ENCODE data around the gene FBXL19.

FBXL19 gene

GRCh38 chr16:30903596-30903995, 19.8 kb upstream of the FBXL19 start:
- TF ChIP-seq ZFX (IDR thresholded peaks at IDR 0.05) (no peak), CTCF (conservative IDR thresholded peaks at IDR 0.05) (no peak)
- H3K27ac ChIP-seq, result no peak overlapping the region

GRCh38 chr16:30904114-30904780, 19.1 kb upstream of the FBXL19 start:
- TF ChIP-seq CTCF (conservative IDR thresholded peaks at IDR 0.05), result no peak
- no peak for TF ChIP-seq ZFX (IDR thresholded peaks at IDR 0.05)
- H3K27ac ChIP-seq, result no peak overlapping the region

GRCh38 chr16:30907064-30907463, 16.3 kb upstream of the FBXL19 start:
- no peak overlapping the region for H3K27ac ChIP-seq
- TF ChIP-seq CTCF (conservative IDR thresholded peaks at IDR 0.05) (no peak), ZFX (IDR thresholded peaks at IDR 0.05) (no peak)

- TF ChIP-seq CTCF (conservative IDR thresholded peaks at IDR 0.05) (no peak), ZFX (IDR thresholded peaks at IDR 0.05) (no peak)
- no peak overlapping the region for H3K27ac ChIP-seq
Observed at GRCh38 chr16:30910427-30911029, 12.8 kb upstream of the FBXL19 start.

GRCh38 chr16:30912794-30913412, 10.5 kb upstream of the FBXL19 start:
- no peak overlapping the region for H3K27ac ChIP-seq
- TF ChIP-seq CTCF (conservative IDR thresholded peaks at IDR 0.05) (no peak), ZFX (IDR thresholded peaks at IDR 0.05) (no peak)

GRCh38 chr16:30914830-30915229, 8.5 kb upstream of the FBXL19 start:
- no peak overlapping the region for H3K27ac ChIP-seq
- no peak for TF ChIP-seq ZFX (IDR thresholded peaks at IDR 0.05)
- TF ChIP-seq CTCF (conservative IDR thresholded peaks at IDR 0.05), result no peak

GRCh38 chr16:30918614-30919013, 4.8 kb upstream of the FBXL19 start:
- no peak overlapping the region for H3K27ac ChIP-seq
- no peak for TF ChIP-seq ZFX (IDR thresholded peaks at IDR 0.05)
- no peak for TF ChIP-seq CTCF (conservative IDR thresholded peaks at IDR 0.05)
